H1 (cell line): ENCODE measurements around the gene C1S. TPM values are rescaled to one million over a fixed set of nuclear protein-coding genes. Genes with fewer than 3 reads are reported as not detected.

Experiments
- CTCF ChIA-PET: fragments of 300-600 bp; sonication (Branson Sonifier 250); formaldehyde crosslinking; loops from one replicate; lab custom pipeline; 2021; ENCODE audit not compliant: partially characterized antibody; lab: Charles Lee
- POLR2A ChIA-PET: fragments of 300-600 bp; sonication (Branson Sonifier 250); formaldehyde crosslinking; loops from one replicate; lab custom pipeline; 2021; ENCODE audit warnings: inconsistent platforms; ENCODE audit not compliant: partially characterized antibody; lab: Charles Lee
- DNase-seq, 2 experiments: peaks; one replicate each; pipeline versions ENCODE4 v3.0.0 to v3.0.0-alpha.2; 2010 to 2022; ENCODE audit warnings: low spot score in 2 of 2, low read depth in 1 of 2, mixed read lengths in 1 of 2
- FAIRE-seq: peaks from 2 replicates; lab custom pipeline; 2011; peaks lifted over from hg19 to GRCh38; lab: Jason Lieb, UNC
- H2AFZ ChIP-seq: 2 replicates; pipeline ENCODE4 v1.8.1; 2012; ENCODE audit warnings: low read length, inconsistent platforms
- H2AK5ac ChIP-seq: 2 replicates; pipeline ENCODE4 v1.6.1; 2013; ENCODE audit warnings: low read depth, low read length
- H2BK120ac ChIP-seq: replicated peaks from 2 replicates; pipeline ENCODE3; 2013; ENCODE audit warnings: low read depth, low read length, inconsistent platforms
- H2BK12ac ChIP-seq: 2 replicates; pipeline ENCODE4 v1.6.1; 2013; ENCODE audit warnings: low read depth, low read length
- H2BK15ac ChIP-seq: 2 replicates; pipeline ENCODE4 v1.6.1; 2013; ENCODE audit warnings: low read length
- H2BK20ac ChIP-seq: 2 replicates; pipeline ENCODE4 v1.6.1; 2013; ENCODE audit warnings: low read length
- H2BK5ac ChIP-seq: 2 replicates; pipeline ENCODE4 v1.6.1; 2013; ENCODE audit warnings: low read depth, low read length
- H3K14ac ChIP-seq: 2 replicates; pipeline ENCODE4 v1.6.1; 2013; ENCODE audit warnings: inconsistent platforms; ENCODE audit not compliant: insufficient read length
- H3K18ac ChIP-seq: 2 replicates; pipeline ENCODE4 v1.6.1; 2013; ENCODE audit warnings: low read length; ENCODE audit errors: extremely low read depth
- H3K23ac ChIP-seq: 2 replicates; pipeline ENCODE4 v1.6.1; 2013; ENCODE audit warnings: inconsistent platforms; ENCODE audit not compliant: insufficient read length
- H3K23me2 ChIP-seq: 2 replicates; pipeline ENCODE4 v1.6.1; 2013; ENCODE audit warnings: low read depth, low read length
- H3K27ac ChIP-seq: 2 replicates; pipeline ENCODE4 v1.6.1; 2011; ENCODE audit warnings: low read depth, low read length, inconsistent platforms
- H3K27me3 ChIP-seq, 4 experiments: replicated peaks in 1 of 4; 1 replicate in 1 of 4; 2 replicates in 3 of 4; pipeline versions ENCODE4 v1.6.1 to v1.8.1; 2011 to 2013; ENCODE audit warnings: low read length in 3 of 4, mild to moderate bottlenecking in 3 of 4, inconsistent platforms in 2 of 4, mixed read lengths in 2 of 4, moderate library complexity in 1 of 4; ENCODE audit not compliant: control insufficient read depth in 3 of 4, insufficient read depth in 3 of 4; ENCODE audit errors: extremely low read depth in 1 of 4
- H3K36me3 ChIP-seq, 4 experiments: 2 replicates each; pipeline versions ENCODE4 v1.6.1 to v1.8.1; 2011 to 2013; ENCODE audit warnings: mild to moderate bottlenecking in 4 of 4, low read length in 3 of 4, moderate library complexity in 2 of 4, control low read depth in 1 of 4, inconsistent platforms in 1 of 4; ENCODE audit not compliant: insufficient read depth in 4 of 4, control insufficient read depth in 2 of 4
- H3K4ac ChIP-seq: replicated peaks from 2 replicates; pipeline ENCODE3; 2013; ENCODE audit warnings: low read length, low read depth, mixed read lengths, inconsistent platforms; ENCODE audit not compliant: insufficient read length
- H3K4me1 ChIP-seq, 4 experiments: replicated peaks in 1 of 4; 1 replicate in 1 of 4; 2 replicates in 3 of 4; pipeline versions ENCODE4 v1.6.1 to v1.8.1; 2011 to 2013; ENCODE audit warnings: low read length in 3 of 4, inconsistent platforms in 2 of 4, mixed read lengths in 1 of 4; ENCODE audit not compliant: insufficient read depth in 4 of 4, control insufficient read depth in 3 of 4
- H3K4me2 ChIP-seq, 2 experiments: 2 replicates each; pipeline versions ENCODE4 v1.6.1 to v1.8.1; 2011 to 2013; ENCODE audit warnings: low read depth in 2 of 2, low read length in 2 of 2, control low read depth in 1 of 2, inconsistent platforms in 1 of 2, mild to moderate bottlenecking in 1 of 2; ENCODE audit not compliant: insufficient read depth in 1 of 2
- H3K4me3 ChIP-seq, 4 experiments: fragments of 200-600, 300-600 bp in 1 of 4; sonication (generic), shearing (Covaris generic), sonication (Bioruptor Twin) in 1 of 4; 2 replicates each; pipeline versions ENCODE4 v1.5.1 to v1.8.1; 2011 to 2016; ENCODE audit warnings: low read length in 4 of 4, low read depth in 3 of 4, control low read depth in 2 of 4, inconsistent platforms in 2 of 4, mild to moderate bottlenecking in 2 of 4, mixed read lengths in 1 of 4, moderate library complexity in 1 of 4; ENCODE audit not compliant: insufficient read depth in 2 of 4; ENCODE audit errors: extremely low read depth in 1 of 4
- H3K56ac ChIP-seq: replicated peaks from 2 replicates; pipeline ENCODE3; 2013; ENCODE audit warnings: low read depth, mild to moderate bottlenecking, mixed read lengths, low read length, inconsistent platforms; ENCODE audit not compliant: insufficient read length
- H3K79me1 ChIP-seq: 2 replicates; pipeline ENCODE4 v1.6.1; 2013; ENCODE audit warnings: low read depth, low read length, control low read depth
- H3K79me2 ChIP-seq, 2 experiments: 2 replicates each; pipeline versions ENCODE4 v1.6.1 to v1.8.1; 2012 to 2013; ENCODE audit warnings: low read length in 2 of 2, mild to moderate bottlenecking in 2 of 2, inconsistent platforms in 1 of 2; ENCODE audit not compliant: insufficient read depth in 2 of 2, control insufficient read depth in 1 of 2
- H3K9ac ChIP-seq, 4 experiments: replicated peaks in 1 of 4; 1 replicate in 1 of 4; 2 replicates in 3 of 4; pipeline versions ENCODE4 v1.6.1 to v1.8.1; 2011 to 2013; ENCODE audit warnings: low read depth in 3 of 4, low read length in 3 of 4, control low read depth in 2 of 4, mild to moderate bottlenecking in 2 of 4, moderate library complexity in 2 of 4, inconsistent platforms in 1 of 4; ENCODE audit errors: extremely low read depth in 1 of 4
- H3K9me3 ChIP-seq, 2 experiments: 2 replicates each; pipeline versions ENCODE4 v1.6.1 to v1.8.1; 2012 to 2013; ENCODE audit warnings: mild to moderate bottlenecking in 2 of 2, moderate library complexity in 2 of 2, control low read depth in 1 of 2, inconsistent platforms in 1 of 2, low read depth in 1 of 2, low read length in 1 of 2, mixed read lengths in 1 of 2; ENCODE audit not compliant: insufficient read depth in 2 of 2
- H4K20me1 ChIP-seq, 2 experiments: replicated peaks in 1 of 2; 2 replicates each; pipeline versions ENCODE3 to v1.8.1; 2011 to 2013; ENCODE audit warnings: inconsistent platforms in 2 of 2, low read length in 2 of 2, mild to moderate bottlenecking in 1 of 2; ENCODE audit not compliant: insufficient read depth in 2 of 2, control insufficient read depth in 1 of 2
- H4K5ac ChIP-seq: 2 replicates; pipeline ENCODE4 v1.6.1; 2013; ENCODE audit warnings: low read length, low read depth, mixed read lengths, inconsistent platforms; ENCODE audit not compliant: insufficient read length
- H4K8ac ChIP-seq: 2 replicates; pipeline ENCODE4 v1.8.0; 2013; ENCODE audit warnings: mild to moderate bottlenecking, moderate library complexity, low read length, inconsistent platforms; ENCODE audit not compliant: insufficient read depth; ENCODE audit errors: extremely low read depth
- H4K91ac ChIP-seq: replicated peaks from 2 replicates; pipeline ENCODE3; 2013; ENCODE audit warnings: low read length, mixed read lengths, inconsistent platforms; ENCODE audit not compliant: insufficient read length
- ASH2L ChIP-seq: fragments of 200-600, 300-600 bp; sonication (generic); IDR thresholded peaks from one replicate; pipeline ENCODE4 v1.7.1; 2017; ENCODE audit warnings: low read length
- CHD2 ChIP-seq: IDR thresholded peaks from 2 replicates; pipeline ENCODE4 v1.6.1; 2012; ENCODE audit warnings: low read length, improper control_type of control experiment
- GABPA ChIP-seq: IDR thresholded peaks from 2 replicates; pipeline ENCODE4 v1.6.1; 2011; ENCODE audit warnings: mild to moderate bottlenecking, low read length, moderate library complexity, borderline replicate concordance; ENCODE audit not compliant: insufficient read depth
- POLR2AphosphoS5 ChIP-seq: IDR thresholded peaks from 2 replicates; pipeline ENCODE4 v1.6.1; 2011; ENCODE audit warnings: low read depth, low read length
- POU5F1 ChIP-seq: IDR thresholded peaks from 2 replicates; pipeline ENCODE4 v1.6.1; 2011; ENCODE audit warnings: low read depth, mild to moderate bottlenecking, low read length, moderate library complexity
- RFX5 ChIP-seq: IDR thresholded peaks from 2 replicates; pipeline ENCODE4 v1.6.1; 2011; ENCODE audit warnings: low read depth, low read length, improper control_type of control experiment, borderline replicate concordance
- RXRA ChIP-seq: IDR thresholded peaks from 2 replicates; pipeline ENCODE4 v1.6.1; 2011; ENCODE audit warnings: low read depth, mild to moderate bottlenecking, low read length, moderate library complexity; ENCODE audit not compliant: insufficient read depth
- SIN3A ChIP-seq, 2 experiments: IDR thresholded peaks in 1 of 2; conservative IDR thresholded peaks in 1 of 2; 2 replicates each; pipeline ENCODE4 v1.6.1; 2011 to 2012; ENCODE audit warnings: low read length in 2 of 2, improper control_type of control experiment in 1 of 2, low read depth in 1 of 2, mild to moderate bottlenecking in 1 of 2
- TAF1 ChIP-seq: IDR thresholded peaks from 2 replicates; pipeline ENCODE4 v1.6.1; 2011; ENCODE audit warnings: mild to moderate bottlenecking, low read depth, low read length
- USF2 ChIP-seq: IDR thresholded peaks from 2 replicates; pipeline ENCODE4 v1.6.1; 2011; ENCODE audit warnings: low read length, improper control_type of control experiment
- WGBS, 2 experiments: shearing (Covaris generic) in 1 of 2; methylation state at CpG; one replicate each; pipeline versions ENCODE4 v1.1.6 to v1.1.7; 2013 to 2015; ENCODE audit warnings: low lambda C conversion rate in 2 of 2, mixed read lengths in 2 of 2, inconsistent platforms in 1 of 2, low coverage in 1 of 2, missing lambda C conversion rate in 1 of 2; ENCODE audit not compliant: insufficient replicate concordance in 2 of 2, insufficient coverage in 1 of 2, insufficient read length in 1 of 2; ENCODE audit errors: extremely low coverage in 1 of 2, missing lambda C conversion rate in 1 of 2; 5-methylcytosine and 5-hydroxymethylcytosine counted together
- polyA plus RNA-seq, 7 experiments: library from polyadenylated mRNA; depleted of rRNA in 3 of 7; stranded (reverse) in 5 of 7; unstranded in 2 of 7; fragments of >200 nt in 5 of 7; fragments of 200-250 nt in 2 of 7; gene quantifications; 1 replicate in 5 of 7; 2 replicates in 1 of 7; 4 replicates in 1 of 7; pipeline versions ENCODE4 v1.2.1 to v1.2.3, GENCODE V29; 2011 to 2013; ENCODE audit warnings: missing spikeins in 2 of 7, mixed read lengths in 2 of 7
- total RNA-seq: library from RNA; stranded (reverse); fragmentation: NEBNext Ultra II Directional; extraction: Animal tissue kit (Norgen Biotek cat#: 25700); gene quantifications from 2 replicates; pipeline ENCODE4 v1.2.1, GENCODE V29; 2021

Gene C1S
- total and polyA plus RNA-seq, 2 of the 8 experiments (the other 6 are each of a cell fraction or from before 2014, with no cell fraction given): 4.4 to 7.3 TPM

GRCh38 chr12:7054925-7055324, 5.6 kb upstream of the C1S start:
- no peak overlapping the region for H3K23ac ChIP-seq
- FAIRE-seq: no peak

More at GRCh38 chr12:7054925-7055324, 5.6 kb upstream of the C1S start:
- Histone ChIP-seq H3K36me3 (no peaks in the 10 kb centered on the region), H3K79me1 (no peaks in the 10 kb centered on the region), H3K18ac (no peak overlapping the region), H3K56ac (no peak overlapping the region), H4K8ac (no peak overlapping the region), H3K14ac (no peak overlapping the region), H3K79me2 (no peaks in the 10 kb centered on the region), H2AK5ac (no peak overlapping the region), H3K4ac (no peak overlapping the region), H2BK20ac (no peak overlapping the region), H2BK120ac (no peak overlapping the region), H4K20me1 (no peaks in the 10 kb centered on the region), H3K4me3 (no peak overlapping the region), H2BK5ac (no peak overlapping the region), H2BK12ac (no peak overlapping the region), H4K91ac (no peak overlapping the region), H3K4me2 (no peak overlapping the region), H2AFZ (no peak overlapping the region), H3K27ac (no peak overlapping the region), H4K5ac (no peak overlapping the region), H3K9me3 (no peaks in the 10 kb centered on the region), H2BK15ac (no peak overlapping the region), H3K9ac (no peak overlapping the region), H3K27me3 (no peaks in the 10 kb centered on the region), H3K23me2 (no peaks in the 10 kb centered on the region), H3K4me1 (no peaks in the 10 kb centered on the region)
- TF ChIP-seq GABPA (no peak), USF2 (no peak), TAF1 (no peak), RFX5 (no peak), ASH2L (no peak), POLR2AphosphoS5 (no peak), POU5F1 (no peak), RXRA (no peak), SIN3A (conservative IDR thresholded peaks at IDR 0.05 in 1 of 2, IDR thresholded peaks at IDR 0.05 in 1 of 2; ENCODE audit: low read depth in 1 of 2, low read length in 2 of 2) (no peak), CHD2 (no peak)
- DNase-seq: no peak
- ChIA-PET POLR2A (interaction anchor here (0.8 to 0.9 kb wide), 2 partner anchors 81 to 90 kb away, joined by 3 read pairs; no protein-coding TSS in a partner anchor), CTCF (interaction anchor here (0.6 to 6.7 kb wide), 11 partner anchors 10 to 93 kb away, joined by 3 to 51 read pairs (median 3); partner anchors contain the start of gene C1RL)
- WGBS, 2 experiments: 87% methylated on average over 4 of the region's 4 CpGs; no CpG with 5 or more reads in 1 of the 2 experiments
